ENCODE results near the gene CPPED1. TPM values are rescaled to one million over a fixed set of nuclear protein-coding genes. Genes with fewer than 3 reads are reported as not detected.

CPPED1 gene
- polyA plus RNA-seq, 12 donors, result 7.4 to 13.3 (median 8.4) TPM; not detected in 1

DNA sequence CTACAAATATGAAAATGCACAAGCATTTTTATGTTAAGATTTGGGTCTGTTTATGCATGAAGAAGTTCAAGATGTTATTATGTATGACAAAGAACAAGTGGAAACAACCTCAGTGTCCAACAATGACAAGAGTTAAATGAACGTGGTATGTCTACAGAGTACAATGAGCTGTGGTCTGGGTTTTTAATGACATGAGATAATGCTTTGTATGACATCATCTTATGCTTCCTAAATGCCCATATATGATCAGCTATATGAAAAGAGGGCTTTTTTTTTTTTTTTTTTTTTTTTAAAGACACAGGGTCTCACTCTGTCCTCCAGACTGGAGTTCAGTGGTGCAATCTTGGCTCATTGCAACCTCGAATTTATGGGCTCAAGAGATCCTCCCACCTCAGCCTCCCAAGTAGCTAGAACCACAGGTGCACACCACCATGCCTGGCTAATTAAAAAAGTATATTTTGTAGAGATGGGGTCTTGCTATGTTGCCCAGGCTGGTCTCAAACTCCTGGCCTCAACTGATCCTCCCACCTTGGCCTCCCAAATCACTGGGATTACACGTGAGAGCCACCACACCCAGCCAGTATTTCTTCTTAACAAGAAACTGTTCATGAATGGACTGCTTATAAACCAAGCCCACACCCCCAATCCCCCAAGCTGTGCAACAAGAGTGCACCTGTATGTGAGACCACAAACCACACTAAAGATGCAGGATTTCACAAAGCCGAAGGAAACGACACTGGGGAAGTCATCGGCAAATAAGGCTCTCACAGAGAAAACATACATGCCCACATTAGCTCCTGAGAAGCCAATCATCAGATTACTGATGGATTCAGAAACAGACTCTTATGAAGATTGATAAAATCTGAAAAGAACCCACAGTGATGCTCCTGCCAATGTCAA is 114.5 kb downstream of the CPPED1 start:
- DNase-seq, result no peak

GRCh38 chr16:12685806-12686205 is 117.9 kb downstream of the CPPED1 start:
- DNase-seq, result no peak

- no peak for DNase-seq
Measured at GRCh38 chr16:12682432-12683165, 121.1 kb downstream of the CPPED1 start.

- DNase-seq, result no peak
Measured at GRCh38 chr16:12681653-12682052, 122.0 kb downstream of the CPPED1 start.

GRCh38 chr16:12680531-12680930 is 123.2 kb downstream of the CPPED1 start:
- no peak for DNase-seq

GRCh38 chr16:12679660-12680272 is 123.9 kb downstream of the CPPED1 start:
- DNase-seq, result no peak

DNA sequence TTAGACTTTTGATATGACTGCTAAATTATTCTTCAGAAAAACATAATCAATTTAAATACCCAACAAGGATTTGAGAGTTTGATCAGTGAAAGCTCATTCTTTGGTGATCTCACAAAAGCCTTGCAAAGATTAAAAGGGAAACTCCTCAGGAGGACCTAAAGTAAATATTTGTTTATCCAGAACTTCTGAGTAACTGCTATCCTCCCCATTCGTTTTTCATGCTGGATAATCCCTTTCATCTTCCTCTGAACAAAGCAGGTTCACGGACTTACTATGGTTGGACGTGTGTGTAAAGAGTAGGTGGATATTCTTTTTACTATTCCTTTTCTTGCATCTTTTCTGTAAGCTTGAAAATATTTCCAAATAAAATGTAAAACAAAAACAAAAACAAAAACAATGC is 124.7 kb downstream of the CPPED1 start:
- no peak for DNase-seq

- DNase-seq, result no peak
Measured at GRCh38 chr16:12677502-12677901, 126.2 kb downstream of the CPPED1 start.

GRCh38 chr16:12675852-12676251 is 127.8 kb downstream of the CPPED1 start:
- DNase-seq, result no peak

DNA sequence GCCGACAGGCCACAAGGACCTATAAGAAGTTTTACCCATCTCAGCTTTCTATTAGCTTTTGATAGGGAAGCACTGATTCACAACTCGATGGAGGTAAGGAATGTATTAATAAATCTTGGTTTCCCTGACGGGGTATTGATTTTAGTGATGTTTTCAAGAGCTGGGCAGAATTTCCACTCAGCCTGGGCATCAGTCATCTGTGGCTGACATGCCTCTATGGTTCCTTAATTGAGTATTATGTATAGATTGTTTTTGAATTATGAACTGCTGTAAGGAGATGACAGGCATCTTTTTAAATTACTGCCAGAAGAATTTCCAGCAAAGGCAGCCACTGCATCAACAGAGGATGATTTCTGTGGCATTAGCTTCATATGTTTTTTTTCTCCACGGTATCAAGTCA is 128.6 kb downstream of the CPPED1 start:
- DNase-seq, result no peak

DNA sequence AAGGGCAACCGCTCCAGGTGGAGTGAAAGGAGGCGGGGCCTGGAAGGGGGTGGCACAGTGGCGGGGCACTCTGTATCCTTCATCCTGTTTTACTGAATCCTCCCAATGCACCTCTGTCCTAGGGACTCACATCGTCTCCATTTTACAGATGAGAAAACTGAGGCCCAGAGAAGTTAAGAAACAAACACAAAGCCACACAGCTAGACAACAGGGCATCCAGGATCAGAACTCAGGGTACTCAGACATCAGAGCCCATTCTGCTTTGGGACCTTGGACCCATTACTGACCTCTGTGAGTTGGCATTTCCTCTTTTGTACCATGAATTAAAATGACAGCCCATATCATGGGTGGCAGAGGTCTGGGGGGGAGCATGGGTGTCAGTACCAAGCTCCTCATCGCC is 129.2 kb downstream of the CPPED1 start:
- no peak for DNase-seq

DNA sequence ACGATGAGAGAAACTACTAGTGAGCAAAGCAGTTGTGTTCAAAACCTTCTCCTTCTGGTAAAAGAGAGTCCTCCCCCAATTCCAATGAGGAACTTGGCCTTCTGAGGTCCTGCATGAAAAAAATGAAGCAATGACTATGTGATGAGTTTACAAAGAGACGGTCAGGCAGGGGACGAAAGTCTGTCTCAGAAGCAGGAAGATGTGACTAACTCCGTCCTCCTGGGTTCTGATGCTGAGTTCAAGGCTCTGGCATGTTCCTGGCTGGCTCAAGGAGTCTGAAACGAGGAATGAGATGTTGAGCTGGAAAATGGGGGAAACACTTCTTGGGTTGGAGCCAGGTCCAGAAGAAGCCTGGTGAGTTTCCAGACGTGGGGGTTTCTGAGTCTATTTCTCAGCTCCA is 129.6 kb downstream of the CPPED1 start:
- no peak for DNase-seq

- DNase-seq, result no peak
Measured at GRCh38 chr16:12673466-12673865, 130.2 kb downstream of the CPPED1 start.

DNA sequence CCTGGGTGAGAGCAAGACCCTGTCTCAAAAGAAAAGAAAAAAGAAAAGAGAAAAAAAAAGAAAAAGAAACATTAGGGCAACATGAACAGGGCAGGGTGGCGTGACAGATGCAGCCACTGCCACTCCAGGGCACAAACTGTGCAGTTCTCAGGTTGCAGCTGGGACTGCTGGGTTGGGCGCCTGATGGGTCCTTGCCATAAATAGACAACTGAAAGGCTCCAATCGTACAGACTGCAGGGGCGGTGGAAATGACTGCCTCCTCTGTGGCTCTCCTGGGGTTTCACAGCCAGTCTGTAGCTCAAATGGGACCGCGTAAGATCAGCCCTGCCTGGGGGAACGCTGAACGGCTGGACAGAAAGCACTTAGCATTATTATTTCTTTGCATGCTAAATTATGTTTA is 130.7 kb downstream of the CPPED1 start:
- DNase-seq, result no peak

GRCh38 chr16:12669908-12670307 is 133.8 kb downstream of the CPPED1 start:
- no peak for DNase-seq

DNA sequence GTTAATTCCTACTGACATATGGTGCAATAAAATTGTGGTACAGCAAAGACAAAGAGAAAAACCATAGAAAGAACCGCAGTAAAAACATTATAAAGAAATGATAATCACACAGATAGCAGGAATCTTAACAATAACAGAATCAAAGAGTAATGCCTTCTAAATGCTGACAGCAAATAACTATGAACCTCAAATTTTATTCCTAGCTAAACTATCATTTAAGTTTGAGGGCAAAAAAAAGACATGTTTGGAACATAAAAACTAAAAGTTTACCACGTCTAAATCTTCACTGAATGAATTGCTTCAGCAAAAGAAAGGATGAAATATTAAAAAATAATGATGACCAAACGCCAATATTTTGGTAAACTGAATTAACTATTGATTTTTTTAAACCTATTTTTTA is 135.8 kb downstream of the CPPED1 start:
- DNase-seq, result no peak

- DNase-seq, result no peak
Measured at GRCh38 chr16:12664164-12664733, 139.4 kb downstream of the CPPED1 start.

- DNase-seq, result peak; percentile 43
Measured at GRCh38 chr16:12661656-12662172, 142.0 kb downstream of the CPPED1 start.

DNA sequence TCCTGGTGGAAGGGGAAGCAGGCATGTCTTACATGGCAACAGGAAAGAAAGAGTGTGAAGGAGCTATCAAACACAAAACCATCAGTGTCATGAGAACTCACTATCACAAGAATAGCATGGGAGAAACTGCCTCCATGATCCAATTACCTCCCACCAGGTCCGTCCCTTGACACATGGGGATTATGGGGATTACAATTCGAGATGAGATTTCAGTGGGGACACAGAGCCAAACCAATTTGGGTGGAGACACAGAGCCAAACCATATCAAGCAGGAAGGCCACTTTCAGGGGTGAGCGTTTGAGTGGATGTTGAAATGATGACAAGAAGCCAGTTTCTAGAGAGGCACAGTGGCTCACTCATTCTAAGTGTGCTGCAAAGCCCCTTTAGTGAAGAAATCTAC is 143.8 kb downstream of the CPPED1 start:
- no peak for DNase-seq

DNA sequence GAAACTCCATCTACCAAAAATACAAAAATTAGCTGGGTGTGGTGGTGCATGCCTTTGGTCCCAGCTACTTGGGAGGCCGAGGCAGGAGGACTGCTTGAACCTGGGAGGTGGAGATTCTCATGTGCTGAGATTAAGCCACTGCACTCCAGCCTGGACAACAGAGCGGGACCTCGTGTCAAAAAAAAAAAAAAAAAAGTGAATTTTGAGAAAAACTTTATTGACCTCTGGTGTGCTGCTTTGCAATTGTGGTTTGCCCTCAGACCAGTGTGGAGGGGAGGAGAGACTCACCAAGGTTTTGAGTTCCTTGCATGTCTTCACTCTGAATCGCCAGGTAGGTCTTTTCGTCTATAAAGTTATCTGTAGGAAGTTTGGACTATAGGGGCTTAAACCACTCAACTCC is 145.2 kb downstream of the CPPED1 start:
- DNase-seq, result no peak

DNA sequence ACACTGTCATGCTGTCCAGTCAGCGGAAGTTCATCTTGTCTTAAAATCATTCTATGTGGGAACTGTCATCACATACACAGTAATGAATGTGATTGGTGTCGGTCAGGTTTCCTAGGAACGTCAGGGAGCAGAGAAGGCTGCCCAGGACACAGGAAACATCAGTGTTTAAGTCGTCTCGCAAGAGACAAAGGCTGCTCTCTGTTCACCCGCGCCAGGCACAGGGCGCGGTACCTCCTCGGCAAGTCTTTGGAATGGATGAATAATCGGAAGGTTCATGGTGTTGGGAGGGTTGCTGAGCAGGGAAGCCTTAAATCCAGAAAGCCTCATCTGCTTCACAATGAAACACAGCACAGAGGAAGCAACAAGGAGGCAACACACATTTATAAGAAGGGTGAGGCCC is 148.2 kb downstream of the CPPED1 start:
- DNase-seq, result no peak

DNA sequence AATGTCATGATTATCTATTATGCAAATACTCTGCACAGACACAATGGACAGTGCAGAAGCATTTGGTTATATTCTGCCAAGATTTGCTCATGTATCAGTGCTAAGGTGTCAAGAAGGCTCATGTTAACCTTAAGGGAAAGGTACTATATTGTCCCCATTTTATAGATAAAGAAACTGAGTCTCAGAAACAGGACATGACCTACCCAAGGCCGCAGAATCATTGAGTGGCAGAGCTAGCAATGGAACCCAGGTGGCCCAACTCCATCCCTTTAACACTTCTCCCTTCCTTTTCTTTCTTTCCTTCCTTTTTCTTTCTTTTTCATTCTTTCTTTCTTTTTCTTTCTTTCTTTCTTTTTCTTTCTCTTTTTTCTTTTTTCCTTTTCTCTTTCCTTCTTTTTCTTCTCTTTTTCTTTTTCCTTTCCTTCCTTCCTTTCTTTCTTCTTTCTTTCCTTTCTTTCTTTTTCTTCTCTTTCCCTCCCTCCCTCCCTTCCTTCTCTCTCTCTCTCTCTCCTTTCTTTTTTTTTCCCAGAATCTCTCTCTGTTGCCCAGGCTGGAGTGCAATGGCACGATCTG is 149.8 kb downstream of the CPPED1 start:
- DNase-seq, result no peak

Measured in muscle of arm (tissue), 12 donors.